HEK293 (cell line): ENCODE data around the gene ACADVL.

ENCODE experiments used
- KLF10 ChIP-seq: fragments of 450-650 bp; IDR thresholded peaks from 2 replicates; pipeline ENCODE4 v1.5.1; 2018; ENCODE audit warnings: missing biosample characterization, mild to moderate bottlenecking, missing genetic modification characterization
- KLF8 ChIP-seq: fragments of 450-650 bp; formaldehyde crosslinking; IDR thresholded peaks from 2 replicates; pipeline ENCODE4 v1.5.1; 2016; ENCODE audit warnings: missing biosample characterization, missing genetic modification characterization
- KLF9 ChIP-seq: fragments of 450-650 bp; formaldehyde crosslinking; IDR thresholded peaks from 2 replicates; pipeline ENCODE4 v1.5.1; 2016; ENCODE audit warnings: missing biosample characterization, missing genetic modification characterization, low read depth
- MYNN ChIP-seq: fragments of 450-650 bp; formaldehyde crosslinking; IDR thresholded peaks from 2 replicates; pipeline ENCODE4 v1.5.1; 2016; ENCODE audit warnings: missing biosample characterization, missing genetic modification characterization, borderline replicate concordance
- SCRT1 ChIP-seq: fragments of 450-650 bp; formaldehyde crosslinking; IDR thresholded peaks from 2 replicates; pipeline ENCODE4 v1.5.1; 2016; ENCODE audit warnings: missing biosample characterization, missing genetic modification characterization, borderline replicate concordance
- SCRT2 ChIP-seq: fragments of 450-650 bp; formaldehyde crosslinking; IDR thresholded peaks from 2 replicates; pipeline ENCODE4 v1.5.1; 2016; ENCODE audit warnings: missing biosample characterization, missing genetic modification characterization
- SP2 ChIP-seq: fragments of 450-650 bp; formaldehyde crosslinking; IDR thresholded peaks from 2 replicates; pipeline ENCODE4 v1.5.1; 2016; ENCODE audit warnings: missing biosample characterization, missing genetic modification characterization
- ZBTB17 ChIP-seq: fragments of 450-650 bp; formaldehyde crosslinking; IDR thresholded peaks from 2 replicates; pipeline ENCODE4 v1.5.1; 2016; ENCODE audit warnings: missing biosample characterization, missing genetic modification characterization
- ZIC2 ChIP-seq: fragments of 450-650 bp; formaldehyde crosslinking; IDR thresholded peaks from 2 replicates; pipeline ENCODE4 v1.5.1; 2016; ENCODE audit warnings: missing biosample characterization, missing genetic modification characterization
- ZNF133 ChIP-seq: fragments of 450-650 bp; formaldehyde crosslinking; IDR thresholded peaks from 2 replicates; pipeline ENCODE4 v1.5.1; 2016; ENCODE audit warnings: missing biosample characterization, missing genetic modification characterization
- ZNF174 ChIP-seq: fragments of 450-650 bp; formaldehyde crosslinking; IDR thresholded peaks from 2 replicates; pipeline ENCODE4 v1.5.0; 2017; ENCODE audit warnings: missing biosample characterization, mild to moderate bottlenecking, missing genetic modification characterization
- ZNF248 ChIP-seq: fragments of 450-650 bp; formaldehyde crosslinking; IDR thresholded peaks from 2 replicates; pipeline ENCODE4 v1.5.1; 2017; ENCODE audit warnings: missing biosample characterization, missing genetic modification characterization
- ZNF292 ChIP-seq: fragments of 450-650 bp; formaldehyde crosslinking; IDR thresholded peaks from 2 replicates; pipeline ENCODE4 v1.5.1; 2016; ENCODE audit warnings: low read depth, missing biosample characterization, missing genetic modification characterization, borderline replicate concordance
- ZNF324 ChIP-seq: fragments of 450-650 bp; formaldehyde crosslinking; IDR thresholded peaks from 2 replicates; pipeline ENCODE4 v1.5.1; 2016; ENCODE audit warnings: missing biosample characterization, missing genetic modification characterization
- ZNF366 ChIP-seq: fragments of 450-650 bp; formaldehyde crosslinking; conservative IDR thresholded peaks from 2 replicates; pipeline ENCODE4 v1.5.1; 2016; ENCODE audit warnings: missing biosample characterization, missing genetic modification characterization
- ZNF416 ChIP-seq: fragments of 450-650 bp; formaldehyde crosslinking; IDR thresholded peaks from 2 replicates; pipeline ENCODE4 v1.5.1; 2016; ENCODE audit warnings: missing biosample characterization, missing genetic modification characterization
- ZNF561 ChIP-seq: fragments of 450-650 bp; IDR thresholded peaks from 2 replicates; pipeline ENCODE4 v1.5.1; 2018; ENCODE audit warnings: missing biosample characterization, missing genetic modification characterization, borderline replicate concordance
- ZNF600 ChIP-seq: fragments of 450-650 bp; formaldehyde crosslinking; IDR thresholded peaks from 2 replicates; pipeline ENCODE4 v1.5.1; 2016; ENCODE audit warnings: missing biosample characterization, missing genetic modification characterization
- ZNF654 ChIP-seq: fragments of 450-650 bp; formaldehyde crosslinking; IDR thresholded peaks from 2 replicates; pipeline ENCODE4 v1.5.1; 2016; ENCODE audit warnings: low read depth, missing biosample characterization, missing genetic modification characterization
- ZNF76 ChIP-seq: fragments of 450-650 bp; formaldehyde crosslinking; IDR thresholded peaks from 2 replicates; pipeline ENCODE4; 2016; ENCODE audit warnings: low read depth, missing biosample characterization, missing genetic modification characterization, borderline replicate concordance
- ZNF776 ChIP-seq: fragments of 450-650 bp; formaldehyde crosslinking; IDR thresholded peaks from 2 replicates; pipeline ENCODE4 v1.5.0; 2017; ENCODE audit warnings: missing biosample characterization, missing genetic modification characterization, borderline replicate concordance
- TF ChIP-seq, protein P1 (sequence below): fragments of 450-650 bp; formaldehyde crosslinking; optimal IDR thresholded peaks from 2 replicates; pipeline ENCODE3; 2016; ENCODE audit warnings: missing biosample characterization, mild to moderate bottlenecking, missing genetic modification characterization
- TF ChIP-seq, protein P2 (sequence below): fragments of 450-650 bp; formaldehyde crosslinking; IDR thresholded peaks from 2 replicates; pipeline ENCODE4 v1.5.1; 2016; ENCODE audit warnings: missing biosample characterization, missing genetic modification characterization
- TF ChIP-seq, protein P3 (sequence below): fragments of 450-650 bp; formaldehyde crosslinking; IDR thresholded peaks from 2 replicates; pipeline ENCODE4 v1.5.1; 2016; ENCODE audit warnings: missing biosample characterization, missing genetic modification characterization
- TF ChIP-seq, protein P4 (sequence below): fragments of 450-650 bp; formaldehyde crosslinking; IDR thresholded peaks from 2 replicates; pipeline ENCODE4 v1.5.1; 2017; ENCODE audit warnings: missing biosample characterization, missing genetic modification characterization
- TF ChIP-seq, protein P5 (sequence below): fragments of 450-650 bp; formaldehyde crosslinking; IDR thresholded peaks from 2 replicates; pipeline ENCODE4 v1.5.1; 2016; ENCODE audit warnings: missing biosample characterization, missing genetic modification characterization
- TF ChIP-seq, protein P6 (sequence below): fragments of 450-650 bp; formaldehyde crosslinking; IDR thresholded peaks from 2 replicates; pipeline ENCODE4 v1.5.1; 2016; ENCODE audit warnings: missing biosample characterization, missing genetic modification characterization

Gene ACADVL

DNA sequence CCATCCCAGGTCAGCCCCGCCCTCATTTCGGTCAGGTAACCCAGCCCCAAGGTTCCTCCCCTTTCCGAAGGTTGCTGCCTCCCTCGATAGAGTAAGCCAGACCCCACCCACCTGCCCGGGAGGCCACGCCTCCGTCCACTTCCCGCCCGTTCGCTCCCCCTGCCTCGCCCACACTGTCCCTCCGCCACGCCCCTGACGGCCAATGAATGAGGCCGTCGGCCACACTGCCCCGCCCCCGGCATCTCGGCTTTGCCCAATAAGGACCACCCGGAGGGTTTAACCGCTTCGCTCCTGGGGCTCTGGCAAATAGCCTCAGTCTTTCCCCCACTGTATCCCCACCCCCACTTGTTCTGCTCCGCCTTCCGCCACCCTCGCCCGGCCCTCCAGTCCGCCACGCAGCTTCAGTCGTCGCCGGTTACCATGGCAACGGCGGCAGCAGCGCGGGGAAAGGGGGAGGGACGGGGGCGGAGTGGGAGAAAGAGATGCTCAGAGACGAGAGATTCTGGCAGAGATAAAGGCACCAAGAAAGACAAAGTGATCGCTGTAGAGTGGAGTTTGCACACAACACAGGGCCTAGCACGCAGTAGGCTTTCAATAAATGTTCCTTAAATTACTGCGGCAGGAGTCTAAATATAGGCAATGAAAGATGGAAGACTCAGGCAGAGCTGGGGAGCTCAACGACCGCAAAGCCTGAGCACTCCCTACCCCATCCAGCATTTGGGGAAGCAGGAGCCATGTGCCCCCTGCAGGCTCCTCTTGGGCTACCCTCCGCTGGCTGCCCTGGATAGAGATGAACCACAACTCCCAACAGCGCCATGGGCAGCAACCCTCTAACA lies 5.2 kb upstream of the ACADVL start (continued):
- TF ChIP-seq, protein P1, sequence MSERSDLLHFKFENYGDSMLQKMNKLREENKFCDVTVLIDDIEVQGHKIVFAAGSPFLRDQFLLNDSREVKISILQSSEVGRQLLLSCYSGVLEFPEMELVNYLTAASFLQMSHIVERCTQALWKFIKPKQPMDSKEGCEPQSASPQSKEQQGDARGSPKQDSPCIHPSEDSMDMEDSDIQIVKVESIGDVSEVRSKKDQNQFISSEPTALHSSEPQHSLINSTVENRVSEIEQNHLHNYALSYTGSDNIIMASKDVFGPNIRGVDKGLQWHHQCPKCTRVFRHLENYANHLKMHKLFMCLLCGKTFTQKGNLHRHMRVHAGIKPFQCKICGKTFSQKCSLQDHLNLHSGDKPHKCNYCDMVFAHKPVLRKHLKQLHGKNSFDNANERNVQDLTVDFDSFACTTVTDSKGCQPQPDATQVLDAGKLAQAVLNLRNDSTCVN (tag by site-specific recombination) = no peak
- TF ChIP-seq, protein P2, sequence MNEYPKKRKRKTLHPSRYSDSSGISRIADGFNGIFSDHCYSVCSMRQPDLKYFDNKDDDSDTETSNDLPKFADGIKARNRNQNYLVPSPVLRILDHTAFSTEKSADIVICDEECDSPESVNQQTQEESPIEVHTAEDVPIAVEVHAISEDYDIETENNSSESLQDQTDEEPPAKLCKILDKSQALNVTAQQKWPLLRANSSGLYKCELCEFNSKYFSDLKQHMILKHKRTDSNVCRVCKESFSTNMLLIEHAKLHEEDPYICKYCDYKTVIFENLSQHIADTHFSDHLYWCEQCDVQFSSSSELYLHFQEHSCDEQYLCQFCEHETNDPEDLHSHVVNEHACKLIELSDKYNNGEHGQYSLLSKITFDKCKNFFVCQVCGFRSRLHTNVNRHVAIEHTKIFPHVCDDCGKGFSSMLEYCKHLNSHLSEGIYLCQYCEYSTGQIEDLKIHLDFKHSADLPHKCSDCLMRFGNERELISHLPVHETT (tag by site-specific recombination) = peak; percentile 51; the same call in 1 of the 2 replicates
- TF ChIP-seq ZNF292 (tag by site-specific recombination) (no peak), KLF8 (0 out of 2 replicates have a peak, but pooled peaks have one; percentile 76), SCRT2 (peak; percentile 33; the same call in 1 of the 2 replicates), ZNF133 (tag by site-specific recombination) (no peak), ZBTB17 (peak; percentile 97), SP2 (tag by site-specific recombination) (peak; percentile 100), ZNF776 (tag by site-specific recombination) (no peak), KLF9 (peak; percentile 98), ZNF600 (tag by site-specific recombination) (peak; percentile 73; the same call in 1 of the 2 replicates), MYNN (tag by site-specific recombination) (0 out of 2 replicates have a peak, but pooled peaks have one; percentile 14), ZNF416 (no peak), ZNF324 (peak; percentile 54; the same call in 1 of the 2 replicates), ZNF76 (tag by site-specific recombination) (peak; percentile 97; the same call in 1 of the 2 replicates), ZNF248 (tag by site-specific recombination) (no peak), ZNF654 (tag by site-specific recombination) (peak; percentile 16; the same call in 1 of the 2 replicates), SCRT1 (tag by site-specific recombination) (no peak), ZIC2 (tag by site-specific recombination) (peak; percentile 85), ZNF174 (tag by site-specific recombination) (no peak), ZNF561 (tag by site-specific recombination) (no peak), ZNF366 (peak; percentile 95), KLF10 (tag by site-specific recombination) (peak; percentile 82)
- TF ChIP-seq, protein P3, sequence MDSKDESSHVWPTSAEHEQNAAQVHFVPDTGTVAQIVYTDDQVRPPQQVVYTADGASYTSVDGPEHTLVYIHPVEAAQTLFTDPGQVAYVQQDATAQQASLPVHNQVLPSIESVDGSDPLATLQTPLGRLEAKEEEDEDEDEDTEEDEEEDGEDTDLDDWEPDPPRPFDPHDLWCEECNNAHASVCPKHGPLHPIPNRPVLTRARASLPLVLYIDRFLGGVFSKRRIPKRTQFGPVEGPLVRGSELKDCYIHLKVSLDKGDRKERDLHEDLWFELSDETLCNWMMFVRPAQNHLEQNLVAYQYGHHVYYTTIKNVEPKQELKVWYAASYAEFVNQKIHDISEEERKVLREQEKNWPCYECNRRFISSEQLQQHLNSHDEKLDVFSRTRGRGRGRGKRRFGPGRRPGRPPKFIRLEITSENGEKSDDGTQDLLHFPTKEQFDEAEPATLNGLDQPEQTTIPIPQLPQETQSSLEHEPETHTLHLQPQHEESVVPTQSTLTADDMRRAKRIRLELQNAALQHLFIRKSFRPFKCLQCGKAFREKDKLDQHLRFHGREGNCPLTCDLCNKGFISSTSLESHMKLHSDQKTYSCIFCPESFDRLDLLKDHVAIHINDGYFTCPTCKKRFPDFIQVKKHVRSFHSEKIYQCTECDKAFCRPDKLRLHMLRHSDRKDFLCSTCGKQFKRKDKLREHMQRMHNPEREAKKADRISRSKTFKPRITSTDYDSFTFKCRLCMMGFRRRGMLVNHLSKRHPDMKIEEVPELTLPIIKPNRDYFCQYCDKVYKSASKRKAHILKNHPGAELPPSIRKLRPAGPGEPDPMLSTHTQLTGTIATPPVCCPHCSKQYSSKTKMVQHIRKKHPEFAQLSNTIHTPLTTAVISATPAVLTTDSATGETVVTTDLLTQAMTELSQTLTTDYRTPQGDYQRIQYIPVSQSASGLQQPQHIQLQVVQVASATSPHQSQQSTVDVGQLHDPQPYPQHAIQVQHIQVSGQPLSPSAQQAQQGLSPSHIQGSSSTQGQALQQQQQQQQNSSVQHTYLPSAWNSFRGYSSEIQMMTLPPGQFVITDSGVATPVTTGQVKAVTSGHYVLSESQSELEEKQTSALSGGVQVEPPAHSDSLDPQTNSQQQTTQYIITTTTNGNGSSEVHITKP (tag by site-specific recombination) = peak; percentile 94
- TF ChIP-seq, protein P4, sequence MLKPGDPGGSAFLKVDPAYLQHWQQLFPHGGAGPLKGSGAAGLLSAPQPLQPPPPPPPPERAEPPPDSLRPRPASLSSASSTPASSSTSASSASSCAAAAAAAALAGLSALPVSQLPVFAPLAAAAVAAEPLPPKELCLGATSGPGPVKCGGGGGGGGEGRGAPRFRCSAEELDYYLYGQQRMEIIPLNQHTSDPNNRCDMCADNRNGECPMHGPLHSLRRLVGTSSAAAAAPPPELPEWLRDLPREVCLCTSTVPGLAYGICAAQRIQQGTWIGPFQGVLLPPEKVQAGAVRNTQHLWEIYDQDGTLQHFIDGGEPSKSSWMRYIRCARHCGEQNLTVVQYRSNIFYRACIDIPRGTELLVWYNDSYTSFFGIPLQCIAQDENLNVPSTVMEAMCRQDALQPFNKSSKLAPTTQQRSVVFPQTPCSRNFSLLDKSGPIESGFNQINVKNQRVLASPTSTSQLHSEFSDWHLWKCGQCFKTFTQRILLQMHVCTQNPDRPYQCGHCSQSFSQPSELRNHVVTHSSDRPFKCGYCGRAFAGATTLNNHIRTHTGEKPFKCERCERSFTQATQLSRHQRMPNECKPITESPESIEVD (tag by site-specific recombination) = no peak
- TF ChIP-seq, protein P5, sequence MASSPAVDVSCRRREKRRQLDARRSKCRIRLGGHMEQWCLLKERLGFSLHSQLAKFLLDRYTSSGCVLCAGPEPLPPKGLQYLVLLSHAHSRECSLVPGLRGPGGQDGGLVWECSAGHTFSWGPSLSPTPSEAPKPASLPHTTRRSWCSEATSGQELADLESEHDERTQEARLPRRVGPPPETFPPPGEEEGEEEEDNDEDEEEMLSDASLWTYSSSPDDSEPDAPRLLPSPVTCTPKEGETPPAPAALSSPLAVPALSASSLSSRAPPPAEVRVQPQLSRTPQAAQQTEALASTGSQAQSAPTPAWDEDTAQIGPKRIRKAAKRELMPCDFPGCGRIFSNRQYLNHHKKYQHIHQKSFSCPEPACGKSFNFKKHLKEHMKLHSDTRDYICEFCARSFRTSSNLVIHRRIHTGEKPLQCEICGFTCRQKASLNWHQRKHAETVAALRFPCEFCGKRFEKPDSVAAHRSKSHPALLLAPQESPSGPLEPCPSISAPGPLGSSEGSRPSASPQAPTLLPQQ = 0 out of 2 replicates have a peak, but pooled peaks have one; percentile 11
- TF ChIP-seq, protein P6, sequence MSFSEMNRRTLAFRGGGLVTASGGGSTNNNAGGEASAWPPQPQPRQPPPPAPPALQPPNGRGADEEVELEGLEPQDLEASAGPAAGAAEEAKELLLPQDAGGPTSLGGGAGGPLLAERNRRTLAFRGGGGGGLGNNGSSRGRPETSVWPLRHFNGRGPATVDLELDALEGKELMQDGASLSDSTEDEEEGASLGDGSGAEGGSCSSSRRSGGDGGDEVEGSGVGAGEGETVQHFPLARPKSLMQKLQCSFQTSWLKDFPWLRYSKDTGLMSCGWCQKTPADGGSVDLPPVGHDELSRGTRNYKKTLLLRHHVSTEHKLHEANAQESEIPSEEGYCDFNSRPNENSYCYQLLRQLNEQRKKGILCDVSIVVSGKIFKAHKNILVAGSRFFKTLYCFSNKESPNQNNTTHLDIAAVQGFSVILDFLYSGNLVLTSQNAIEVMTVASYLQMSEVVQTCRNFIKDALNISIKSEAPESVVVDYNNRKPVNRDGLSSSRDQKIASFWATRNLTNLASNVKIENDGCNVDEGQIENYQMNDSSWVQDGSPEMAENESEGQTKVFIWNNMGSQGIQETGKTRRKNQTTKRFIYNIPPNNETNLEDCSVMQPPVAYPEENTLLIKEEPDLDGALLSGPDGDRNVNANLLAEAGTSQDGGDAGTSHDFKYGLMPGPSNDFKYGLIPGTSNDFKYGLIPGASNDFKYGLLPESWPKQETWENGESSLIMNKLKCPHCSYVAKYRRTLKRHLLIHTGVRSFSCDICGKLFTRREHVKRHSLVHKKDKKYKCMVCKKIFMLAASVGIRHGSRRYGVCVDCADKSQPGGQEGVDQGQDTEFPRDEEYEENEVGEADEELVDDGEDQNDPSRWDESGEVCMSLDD (tag by site-specific recombination) = peak; percentile 67
